ENCODE results near the gene RNU6-1.

Gene RNU6-1

GRCh38 chr15:67853454-67853853, 13.6 kb upstream of the RNU6-1 start:
- Histone ChIP-seq H3K4me3 (replicated peaks; ENCODE audit: insufficient read depth, low read length) (no peak overlapping the region), H3K27ac (replicated peaks) (no peak overlapping the region), H3K27me3 (ENCODE audit: insufficient read depth, poor library complexity, severe bottlenecking) (no peaks in the 10 kb centered on the region)
- TF ChIP-seq CTCF (IDR thresholded peaks at IDR 0.05; ENCODE audit: insufficient read depth, low read length) (no peak), SPI1 (IDR thresholded peaks at IDR 0.05; ENCODE audit: borderline replicate concordance, low read depth) (no peak), REST (IDR thresholded peaks at IDR 0.05; ENCODE audit: insufficient replicate concordance, low read depth) (no peak), GABPA (IDR thresholded peaks at IDR 0.05; ENCODE audit: low read depth) (no peak), POLR2AphosphoS5 (IDR thresholded peaks at IDR 0.05; ENCODE audit: low read depth) (no peak)
- no peak for DNase-seq (ENCODE audit: low read depth in 1 of 2, low spot score in 1 of 2)

GRCh38 chr15:67852418-67852817, 12.6 kb upstream of the RNU6-1 start:
- Histone ChIP-seq H3K4me3 (replicated peaks; ENCODE audit: insufficient read depth, low read length) (no peak overlapping the region), H3K27ac (replicated peaks) (no peak overlapping the region), H3K27me3 (ENCODE audit: insufficient read depth, poor library complexity, severe bottlenecking) (no peaks in the 10 kb centered on the region)
- no peak for DNase-seq (ENCODE audit: low read depth in 1 of 2, low spot score in 1 of 2)
- TF ChIP-seq CTCF (IDR thresholded peaks at IDR 0.05; ENCODE audit: insufficient read depth, low read length): no peak
- TF ChIP-seq SPI1 (IDR thresholded peaks at IDR 0.05; ENCODE audit: borderline replicate concordance, low read depth): no peak
- TF ChIP-seq GABPA (IDR thresholded peaks at IDR 0.05; ENCODE audit: low read depth): no peak
- TF ChIP-seq REST (IDR thresholded peaks at IDR 0.05; ENCODE audit: insufficient replicate concordance, low read depth): no peak
- TF ChIP-seq POLR2AphosphoS5 (IDR thresholded peaks at IDR 0.05; ENCODE audit: low read depth): no peak

GRCh38 chr15:67850994-67851571, 11.2 kb upstream of the RNU6-1 start:
- H3K4me3 ChIP-seq (replicated peaks; ENCODE audit: insufficient read depth, low read length): no peak overlapping the region
- peak overlapping the region; percentile 29 for H3K27ac ChIP-seq (replicated peaks)
- DNase-seq (ENCODE audit: low read depth in 1 of 2, low spot score in 1 of 2): peak; percentile 68 to 87
- H3K27me3 ChIP-seq (ENCODE audit: insufficient read depth, poor library complexity, severe bottlenecking): no peaks in the 10 kb centered on the region
- TF ChIP-seq SPI1 (IDR thresholded peaks at IDR 0.05; ENCODE audit: borderline replicate concordance, low read depth) (peak; percentile 94), REST (IDR thresholded peaks at IDR 0.05; ENCODE audit: insufficient replicate concordance, low read depth) (no peak), GABPA (IDR thresholded peaks at IDR 0.05; ENCODE audit: low read depth) (peak; percentile 13; the same call in 1 of the 2 replicates), POLR2AphosphoS5 (IDR thresholded peaks at IDR 0.05; ENCODE audit: low read depth) (peak; percentile 53; the same call in 1 of the 2 replicates), CTCF (IDR thresholded peaks at IDR 0.05; ENCODE audit: insufficient read depth, low read length) (no peak)
